ENCODE results near the gene BCAS3.

DNA sequence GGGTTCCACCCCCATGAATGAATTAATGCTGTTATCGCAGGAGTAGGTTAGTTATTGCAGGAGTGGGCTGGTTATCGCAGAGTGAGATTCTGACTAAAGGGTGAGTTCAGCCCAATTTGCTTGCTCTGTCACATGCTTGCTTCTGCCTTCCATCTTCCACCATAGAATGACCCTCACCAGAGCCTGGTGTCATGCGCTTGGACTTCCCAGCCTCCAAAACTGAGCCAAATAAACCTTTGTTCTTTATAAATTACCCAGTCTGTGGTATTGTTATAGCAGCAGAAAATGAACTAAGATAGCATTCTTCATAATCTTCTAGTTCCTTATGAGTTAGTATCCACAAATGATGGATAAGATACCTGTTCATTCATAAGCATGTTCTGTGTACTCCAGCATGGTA is 486.9 kb downstream of the BCAS3 start:
- TF ChIP-seq POLR2A (IDR thresholded peaks at IDR 0.05; ENCODE audit: low read length) (no peak), GATA1 (IDR thresholded peaks at IDR 0.05; ENCODE audit: low read depth, low read length) (no peak)

All from erythroblast (primary cell).